Effector memory CD8-positive, alpha-beta T cell (primary cell): ENCODE data around the gene OTUD5.

ENCODE experiments used
- ATAC-seq: fragments of 150-1000 bp; cut with Tn5 transposase; replicated peaks from 2 replicates; pipeline ENCODE4 v1.10.0; 2021; ENCODE audit warnings: mild to moderate bottlenecking, moderate library complexity
- DNase-seq, 3 experiments: peaks; one replicate each; pipeline ENCODE4 v3.0.0; 2021
- H3K27ac Mint-ChIP-seq, 2 donors: one replicate each; pipeline ENCODE4 v1.8.0; 2022; ENCODE audit warnings: mild to moderate bottlenecking in 2 of 2, mixed read lengths in 2 of 2, moderate library complexity in 2 of 2
- H3K27me3 Mint-ChIP-seq, 2 donors: one replicate each; pipeline ENCODE4 v1.8.0; 2022; ENCODE audit warnings: mixed read lengths in 2 of 2
- H3K36me3 Mint-ChIP-seq: one replicate; pipeline ENCODE4 v1.8.0; 2022; ENCODE audit warnings: mild to moderate bottlenecking, moderate library complexity, mixed read lengths; ENCODE audit not compliant: insufficient read depth
- H3K4me1 Mint-ChIP-seq, 2 donors: one replicate each; pipeline ENCODE4 v1.8.0; 2022; ENCODE audit warnings: low read depth in 2 of 2, mixed read lengths in 2 of 2
- H3K4me3 Mint-ChIP-seq, 2 donors: one replicate each; pipeline ENCODE4 v1.8.0; 2022; ENCODE audit warnings: mild to moderate bottlenecking in 2 of 2, mixed read lengths in 2 of 2, moderate library complexity in 2 of 2
- H3K9me3 Mint-ChIP-seq, 2 donors: one replicate each; pipeline ENCODE4 v1.8.0; 2022; ENCODE audit warnings: mixed read lengths in 2 of 2

The OTUD5 gene

GRCh38 chrX:48905090-48905790 is 52.2 kb downstream of the OTUD5 start:
- peaks cover 85% of the 10 kb centered on the region for H3K36me3 Mint-ChIP-seq
- no peak for DNase-seq
- H3K27me3 Mint-ChIP-seq = no peaks in the 10 kb centered on the region
- no peak for ATAC-seq
- peak overlapping the region in 1 of 2 donors; percentile 14 for H3K4me3 Mint-ChIP-seq
- no peaks in the 10 kb centered on the region for H3K4me1 Mint-ChIP-seq
- H3K27ac Mint-ChIP-seq = no peak overlapping the region
- H3K9me3 Mint-ChIP-seq = no peaks in the 10 kb centered on the region

GRCh38 chrX:48904626-48905025 is 52.8 kb downstream of the OTUD5 start:
- Mint-ChIP-seq H3K36me3 (peaks cover 81% of the 10 kb centered on the region), H3K27me3 (no peaks in the 10 kb centered on the region), H3K9me3 (no peaks in the 10 kb centered on the region), H3K4me3 (peak overlapping the region in 1 of 2 donors; percentile 14), H3K27ac (no peak overlapping the region), H3K4me1 (no peaks in the 10 kb centered on the region)
- DNase-seq (no peak), ATAC-seq (no peak)

DNA sequence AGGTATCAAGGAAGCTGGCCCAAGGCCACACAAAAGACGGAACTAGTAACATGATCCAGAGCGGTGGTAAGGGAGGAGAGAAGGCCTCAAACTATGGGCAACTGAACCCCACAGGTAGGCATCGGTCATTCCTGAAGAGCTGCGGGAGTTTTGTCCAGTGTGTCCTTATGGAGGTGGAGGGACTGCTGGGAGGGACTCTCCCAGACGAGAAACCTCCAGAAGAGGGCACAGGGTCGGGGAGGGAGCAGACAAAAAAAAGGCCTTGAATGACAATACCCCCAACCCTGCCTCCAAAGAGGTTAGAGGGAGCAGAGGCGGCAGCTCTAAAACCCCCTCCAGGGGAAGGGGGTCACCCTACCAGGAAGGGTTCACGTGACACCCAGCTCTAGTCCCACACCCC is 53.2 kb downstream of the OTUD5 start:
- Mint-ChIP-seq H3K27me3 (no peaks in the 10 kb centered on the region), H3K4me3 (no peak overlapping the region), H3K27ac (no peak overlapping the region), H3K36me3 (peaks cover 77% of the 10 kb centered on the region), H3K9me3 (no peaks in the 10 kb centered on the region), H3K4me1 (no peaks in the 10 kb centered on the region)
- no peak for ATAC-seq
- no peak for DNase-seq

DNA sequence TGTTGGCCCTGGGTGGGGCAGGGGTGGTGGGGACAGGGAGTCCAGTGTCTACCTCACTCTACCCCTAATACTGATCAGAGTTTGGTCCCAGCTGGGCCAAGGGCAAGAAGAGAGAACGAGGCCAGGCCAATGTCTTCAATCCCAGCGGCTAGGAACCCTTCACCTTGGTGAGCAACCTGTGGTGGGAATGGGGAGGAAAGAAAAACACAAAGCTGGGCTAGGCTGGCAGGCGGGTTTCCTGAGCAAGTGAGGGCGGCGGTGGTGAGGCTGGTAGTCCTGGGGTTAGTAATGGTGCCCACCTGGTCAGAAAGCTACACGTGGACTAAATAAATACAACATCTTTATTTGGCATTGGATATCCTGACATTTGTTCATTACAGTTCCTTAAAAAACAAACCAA is 54.1 kb downstream of the OTUD5 start:
- Mint-ChIP-seq H3K27me3 (no peaks in the 10 kb centered on the region), H3K27ac (peak overlapping the region in 1 of 2 donors; percentile 72), H3K9me3 (no peaks in the 10 kb centered on the region), H3K4me3 (no peak overlapping the region), H3K4me1 (no peaks in the 10 kb centered on the region), H3K36me3 (peaks cover 78% of the 10 kb centered on the region)
- ATAC-seq (no peak), DNase-seq (no peak)

DNA sequence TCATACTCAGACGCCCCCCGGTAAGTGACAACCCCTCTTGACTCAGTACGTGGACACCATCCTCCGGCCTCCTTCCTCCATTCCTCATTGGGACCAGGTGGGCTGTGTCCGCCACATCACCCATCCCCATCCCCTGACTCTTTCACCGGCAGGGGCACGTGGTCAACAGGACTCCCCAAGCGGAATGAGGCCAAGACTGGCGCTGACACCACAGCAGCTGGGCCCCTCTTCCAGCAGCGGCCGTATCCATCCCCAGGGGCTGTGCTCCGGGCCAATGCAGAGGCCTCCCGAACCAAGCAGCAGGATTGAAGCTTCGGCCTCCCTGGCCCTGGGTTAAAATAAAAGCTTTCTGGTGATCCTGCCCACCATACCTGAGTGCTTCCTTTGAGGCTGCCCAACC is 54.6 kb downstream of the OTUD5 start:
- H3K4me3 Mint-ChIP-seq = no peak overlapping the region

GRCh38 chrX:48902135-48902534 is 55.3 kb downstream of the OTUD5 start:
- Mint-ChIP-seq H3K4me3 (no peak overlapping the region), H3K9me3 (no peaks in the 10 kb centered on the region), H3K27me3 (no peaks in the 10 kb centered on the region), H3K4me1 (peaks cover 0 to 6% of the 10 kb centered on the region in 2 donors), H3K27ac (peak overlapping the region in 1 of 2 donors; percentile 60), H3K36me3 (peaks cover 77% of the 10 kb centered on the region)
- ATAC-seq (no peak), DNase-seq (no peak)

More for the DNA sequence above, 54.6 kb downstream of the OTUD5 start:
- Mint-ChIP-seq H3K27me3 (no peaks in the 10 kb centered on the region), H3K4me1 (peaks cover 0 to 3% of the 10 kb centered on the region in 2 donors), H3K27ac (peak overlapping the region in 1 of 2 donors; percentile 72), H3K36me3 (peaks cover 77% of the 10 kb centered on the region), H3K9me3 (no peaks in the 10 kb centered on the region)
- no peak for DNase-seq
- no peak for ATAC-seq

- DNase-seq = no peak
- Mint-ChIP-seq H3K36me3 (peaks cover 73% of the 10 kb centered on the region), H3K9me3 (no peaks in the 10 kb centered on the region), H3K27ac (peak overlapping the region in 1 of 2 donors; percentile 28), H3K4me1 (peaks cover 6 to 8% of the 10 kb centered on the region in 2 donors), H3K4me3 (no peak overlapping the region), H3K27me3 (no peaks in the 10 kb centered on the region)
- no peak for ATAC-seq
These were observed 56.3 kb downstream of the OTUD5 start for GRCh38 chrX:48901069-48901468.

- Mint-ChIP-seq H3K27me3 (no peaks in the 10 kb centered on the region), H3K27ac (no peak overlapping the region), H3K9me3 (no peaks in the 10 kb centered on the region), H3K36me3 (peaks cover 62% of the 10 kb centered on the region), H3K4me3 (peak overlapping the region in 1 of 2 donors; percentile 90), H3K4me1 (peaks cover 6 to 8% of the 10 kb centered on the region in 2 donors)
- no peak for DNase-seq
- ATAC-seq = no peak
These were observed 58.4 kb downstream of the OTUD5 start for GRCh38 chrX:48899078-48899410.

GRCh38 chrX:48897625-48898306 is 59.6 kb downstream of the OTUD5 start, which contains the start of the genes PQBP1 and TIMM17B:
Gene PQBP1 (plus strand): TSS chrX:48897930. CDS start chrX:48898510, 580 bp downstream.
Gene TIMM17B (minus strand): TSS chrX:48897768. CDS start chrX:48897749, 19 bp downstream.
- Mint-ChIP-seq H3K27me3 (no peaks in the 10 kb centered on the region), H3K9me3 (no peaks in the 10 kb centered on the region), H3K4me1 (peaks cover 6 to 10% of the 10 kb centered on the region in 2 donors), H3K27ac (peak within 1 kb of the TSS; percentile 97 to 98), H3K4me3 (peak within 1 kb of the TSS; percentile 80 to 90), H3K36me3 (peaks cover 51% of the 10 kb centered on the region)
- ATAC-seq = peak; percentile 83
- DNase-seq = peak; percentile 83 to 85 (median 85)

DNA sequence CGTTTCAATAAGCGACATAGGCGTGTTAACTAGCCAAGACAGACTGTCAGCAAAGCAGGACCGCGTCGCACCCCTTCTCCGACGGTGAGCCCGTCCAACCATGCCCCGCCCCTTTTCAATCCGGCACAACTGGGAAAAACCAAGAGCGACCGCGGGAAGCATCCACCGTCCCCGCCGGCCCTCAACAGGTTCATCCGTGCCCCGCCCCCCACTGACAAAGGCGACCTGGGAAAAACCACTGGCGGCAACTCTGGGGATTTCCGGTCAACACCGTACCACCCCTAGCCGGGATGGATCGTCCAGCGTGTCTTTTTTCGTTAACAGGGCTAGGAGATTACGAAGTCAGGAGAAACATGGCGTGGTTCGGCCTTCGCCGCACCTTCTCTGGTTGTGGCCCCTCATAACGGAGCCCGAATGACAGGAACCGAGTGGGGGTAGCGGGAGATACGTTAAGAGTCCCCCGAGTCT is 60.2 kb downstream of the OTUD5 start:
- H3K4me3 Mint-ChIP-seq = peak overlapping the region; percentile 80 to 90
- no peaks in the 10 kb centered on the region for H3K27me3 Mint-ChIP-seq
- peaks cover 46% of the 10 kb centered on the region for H3K36me3 Mint-ChIP-seq
- DNase-seq (peak in 1 of 3 experiments; percentile 48), ATAC-seq (peak; percentile 25)
- H3K27ac Mint-ChIP-seq = peak overlapping the region; percentile 97 to 98
- peaks cover 6 to 10% of the 10 kb centered on the region in 2 donors for H3K4me1 Mint-ChIP-seq
- H3K9me3 Mint-ChIP-seq = no peaks in the 10 kb centered on the region

DNA sequence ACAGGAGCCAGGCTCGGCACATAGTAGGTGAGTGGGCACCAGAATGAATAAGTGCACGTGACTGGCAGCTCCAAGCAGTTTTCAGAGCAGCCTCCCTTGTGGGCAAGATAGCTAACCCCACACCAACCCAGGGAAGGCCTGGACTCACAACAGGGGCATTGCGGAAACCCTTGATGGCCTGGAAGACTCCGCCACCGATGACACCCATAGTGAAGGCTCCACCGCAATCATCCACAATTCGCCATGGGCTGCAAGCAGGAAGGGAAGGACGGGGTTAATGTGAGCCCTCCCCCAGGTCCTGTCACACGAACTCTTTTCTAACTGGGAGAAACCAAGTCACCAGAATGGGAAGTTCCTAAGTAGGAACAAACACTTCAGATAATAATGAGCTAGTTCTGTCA is 60.8 kb downstream of the OTUD5 start:
- no peaks in the 10 kb centered on the region for H3K27me3 Mint-ChIP-seq
- peak overlapping the region; percentile 97 to 98 for H3K27ac Mint-ChIP-seq
- peaks cover 40% of the 10 kb centered on the region for H3K36me3 Mint-ChIP-seq
- DNase-seq = no peak
- H3K4me1 Mint-ChIP-seq = peaks cover 6 to 12% of the 10 kb centered on the region in 2 donors
- H3K9me3 Mint-ChIP-seq = no peaks in the 10 kb centered on the region
- H3K4me3 Mint-ChIP-seq = peak overlapping the region; percentile 80 to 90
- ATAC-seq = no peak

- peaks cover 25% of the 10 kb centered on the region for H3K36me3 Mint-ChIP-seq
These were observed 62.5 kb downstream of the OTUD5 start for GRCh38 chrX:48894891-48895290.

GRCh38 chrX:48893556-48894348 is 63.7 kb downstream of the OTUD5 start:
- no peaks in the 10 kb centered on the region for H3K9me3 Mint-ChIP-seq
- H3K27me3 Mint-ChIP-seq = no peaks in the 10 kb centered on the region
- no peak for DNase-seq
- H3K4me3 Mint-ChIP-seq = no peak overlapping the region
- H3K27ac Mint-ChIP-seq = no peak overlapping the region
- no peak for ATAC-seq
- H3K4me1 Mint-ChIP-seq = peaks cover 15 to 16% of the 10 kb centered on the region in 2 donors
- H3K36me3 Mint-ChIP-seq = peaks cover 20% of the 10 kb centered on the region

More at GRCh38 chrX:48894891-48895290, 62.5 kb downstream of the OTUD5 start:
- no peak for ATAC-seq
- Mint-ChIP-seq H3K27ac (peak overlapping the region in 1 of 2 donors; percentile 68), H3K27me3 (no peaks in the 10 kb centered on the region), H3K9me3 (no peaks in the 10 kb centered on the region), H3K4me3 (peak overlapping the region in 1 of 2 donors; percentile 27), H3K4me1 (peaks cover 15 to 16% of the 10 kb centered on the region in 2 donors)
- DNase-seq = no peak
